Subcutaneous adipose tissue (tissue), 4 donors: ENCODE measurements around the gene PIGQ. TPM values are rescaled to one million over a fixed set of nuclear protein-coding genes. Genes with fewer than 3 reads are reported as not detected.

Experiments
- total RNA-seq, 4 donors: library from RNA; depleted of rRNA; stranded (reverse); fragments of >200 nt; gene quantifications; one replicate each; pipeline ENCODE4 v1.1.0, GENCODE V29; 2016
- TF ChIP-seq, protein P1 (sequence below): fragments of 450-650 bp; IDR thresholded peaks from one replicate; pipeline ENCODE4 v1.5.1; 2016; ENCODE audit warnings: low read depth, mild to moderate bottlenecking, control low read depth, antibody characterized with exemption, moderate library complexity

PIGQ gene
- total RNA-seq, 4 donors from 2014 or later = 9.5 to 42.0 (median 16.4) TPM

DNA sequence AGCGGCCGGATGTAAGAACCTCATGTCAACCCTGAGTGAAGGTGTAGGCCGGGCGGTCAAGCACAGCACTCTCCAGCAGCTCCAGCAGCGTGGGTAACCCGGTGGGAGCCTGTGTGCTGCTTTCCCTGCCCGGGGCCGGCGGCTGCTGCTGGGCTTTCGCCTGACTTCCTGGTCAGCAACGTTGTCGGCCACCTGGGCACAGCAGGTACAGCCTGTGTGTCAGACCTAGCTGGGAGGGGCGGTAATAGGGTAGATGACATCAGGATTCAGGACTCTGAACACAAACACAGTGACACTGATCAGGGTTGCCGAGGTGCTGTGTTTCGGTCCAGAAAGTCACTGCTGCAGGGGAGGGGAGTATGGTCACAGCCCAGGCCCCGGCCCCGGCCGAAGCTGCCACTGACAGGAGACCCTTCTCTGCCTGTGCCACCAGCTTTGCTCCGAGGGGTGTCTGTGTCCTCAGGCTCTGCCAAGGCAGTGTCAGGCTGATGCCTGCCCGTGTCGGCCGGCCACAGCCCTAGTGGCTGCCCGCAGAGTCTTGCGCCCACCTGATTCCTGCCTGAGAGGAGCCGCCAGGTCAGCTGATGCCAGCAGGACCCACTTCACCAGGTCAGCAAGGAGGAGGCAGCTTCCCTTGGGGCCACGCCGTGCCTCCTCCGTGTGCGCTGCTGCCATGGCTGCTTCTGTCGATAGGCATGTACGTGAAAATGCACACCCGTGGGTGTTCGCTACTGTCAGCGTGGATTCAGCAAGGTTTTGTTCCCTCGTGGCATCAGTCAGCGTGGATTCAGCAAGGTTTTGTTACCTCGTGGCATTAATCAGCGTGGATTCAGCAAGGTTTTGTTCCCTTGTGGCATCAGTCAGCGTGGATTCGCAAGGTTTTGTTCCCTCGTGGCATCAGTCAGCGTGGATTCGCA lies 29.3 kb downstream of the PIGQ start:
- TF ChIP-seq, protein P1, sequence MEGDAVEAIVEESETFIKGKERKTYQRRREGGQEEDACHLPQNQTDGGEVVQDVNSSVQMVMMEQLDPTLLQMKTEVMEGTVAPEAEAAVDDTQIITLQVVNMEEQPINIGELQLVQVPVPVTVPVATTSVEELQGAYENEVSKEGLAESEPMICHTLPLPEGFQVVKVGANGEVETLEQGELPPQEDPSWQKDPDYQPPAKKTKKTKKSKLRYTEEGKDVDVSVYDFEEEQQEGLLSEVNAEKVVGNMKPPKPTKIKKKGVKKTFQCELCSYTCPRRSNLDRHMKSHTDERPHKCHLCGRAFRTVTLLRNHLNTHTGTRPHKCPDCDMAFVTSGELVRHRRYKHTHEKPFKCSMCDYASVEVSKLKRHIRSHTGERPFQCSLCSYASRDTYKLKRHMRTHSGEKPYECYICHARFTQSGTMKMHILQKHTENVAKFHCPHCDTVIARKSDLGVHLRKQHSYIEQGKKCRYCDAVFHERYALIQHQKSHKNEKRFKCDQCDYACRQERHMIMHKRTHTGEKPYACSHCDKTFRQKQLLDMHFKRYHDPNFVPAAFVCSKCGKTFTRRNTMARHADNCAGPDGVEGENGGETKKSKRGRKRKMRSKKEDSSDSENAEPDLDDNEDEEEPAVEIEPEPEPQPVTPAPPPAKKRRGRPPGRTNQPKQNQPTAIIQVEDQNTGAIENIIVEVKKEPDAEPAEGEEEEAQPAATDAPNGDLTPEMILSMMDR = no peak

DNA sequence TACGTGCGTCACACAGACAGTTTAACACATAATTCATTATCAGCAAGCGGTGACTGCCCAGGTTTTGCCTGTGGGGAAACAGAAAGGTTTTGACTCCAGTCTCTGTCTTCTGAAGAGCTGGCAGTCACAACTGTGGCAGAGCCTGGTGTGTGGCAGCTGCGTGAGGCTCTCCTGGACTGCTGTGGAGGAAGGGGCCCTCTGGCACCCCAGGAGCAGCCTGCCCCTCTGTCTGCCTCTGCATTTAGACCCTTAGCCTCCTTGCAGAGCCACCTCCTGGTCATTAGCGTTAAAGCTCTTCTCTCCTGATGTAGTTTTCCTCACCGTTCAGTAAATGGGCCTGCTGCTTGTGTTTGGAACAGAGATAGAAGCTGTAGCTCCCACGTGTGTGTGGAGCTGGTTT lies 31.0 kb downstream of the PIGQ start:
- TF ChIP-seq, protein P1 = no peak

DNA sequence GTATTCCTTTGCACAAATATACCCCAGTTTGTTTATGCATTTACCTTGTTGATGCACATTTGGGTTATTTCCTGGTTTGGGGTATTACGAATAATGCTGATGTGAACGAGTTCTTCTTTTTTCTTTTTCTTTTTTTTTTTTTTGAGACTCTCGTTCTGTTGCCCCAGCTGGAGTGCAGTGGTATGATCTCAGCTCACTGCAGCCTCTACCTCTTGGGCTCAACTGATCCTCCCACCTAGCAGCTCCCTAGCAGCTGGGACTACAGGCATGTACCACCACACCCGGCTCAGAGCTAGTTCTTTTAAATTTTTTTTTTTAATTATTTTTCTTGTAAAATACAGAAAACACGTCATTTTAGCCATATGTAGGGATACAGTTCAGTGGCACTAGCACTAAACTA lies 34.2 kb downstream of the PIGQ start:
- TF ChIP-seq, protein P1 = no peak

DNA sequence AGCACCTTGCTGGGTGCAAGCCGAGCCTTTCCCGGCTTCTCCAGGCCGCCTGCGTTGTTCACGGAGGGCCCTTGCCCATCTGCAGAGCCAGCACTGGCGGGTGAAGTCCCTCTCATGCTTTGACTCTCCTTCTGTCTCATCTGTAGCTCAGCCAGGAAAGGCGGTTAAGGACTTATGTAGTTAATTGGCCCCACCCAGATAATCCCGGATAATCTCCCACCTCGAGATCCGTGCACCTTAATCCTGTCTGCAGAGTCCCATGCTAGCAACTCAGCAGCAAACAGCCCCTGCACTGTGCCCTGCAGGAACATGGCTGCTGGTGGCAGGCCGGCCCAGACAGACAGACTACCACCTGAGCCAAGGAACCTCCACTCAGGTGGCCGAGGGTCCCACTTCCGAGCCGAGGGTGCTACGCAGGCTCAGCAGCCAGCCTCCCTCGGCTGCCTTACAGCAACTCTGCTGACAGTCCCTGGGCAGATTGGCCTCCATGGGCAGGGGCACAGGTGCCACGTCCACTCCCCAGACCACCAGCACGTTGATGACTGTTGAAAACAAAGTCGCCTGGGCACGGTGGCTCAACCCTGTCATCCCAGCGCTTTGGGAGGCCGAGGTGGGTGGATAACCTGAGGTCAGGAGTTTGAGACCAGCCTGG lies 37.0 kb downstream of the PIGQ start:
- TF ChIP-seq, protein P1 = no peak

DNA sequence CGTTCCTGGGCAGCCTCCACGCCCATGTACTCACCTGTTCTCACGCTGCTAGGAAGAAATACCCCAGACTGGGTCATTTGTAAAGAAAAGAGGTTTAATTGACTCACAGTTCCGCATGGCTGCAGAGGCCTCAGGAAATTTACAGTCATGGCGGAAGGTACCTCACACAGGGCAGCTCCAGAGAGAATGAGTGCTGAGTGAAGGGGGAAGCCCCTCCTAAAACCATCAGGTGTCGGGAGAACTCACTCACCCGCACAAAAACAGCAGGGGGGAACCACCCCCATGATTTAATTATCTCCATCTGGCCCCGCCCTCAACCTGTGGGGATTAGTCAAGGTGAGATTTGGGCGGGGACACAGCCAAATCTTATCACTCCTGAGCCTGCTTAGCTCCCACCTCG lies 38.3 kb downstream of the PIGQ start:
- TF ChIP-seq, protein P1 = no peak

DNA sequence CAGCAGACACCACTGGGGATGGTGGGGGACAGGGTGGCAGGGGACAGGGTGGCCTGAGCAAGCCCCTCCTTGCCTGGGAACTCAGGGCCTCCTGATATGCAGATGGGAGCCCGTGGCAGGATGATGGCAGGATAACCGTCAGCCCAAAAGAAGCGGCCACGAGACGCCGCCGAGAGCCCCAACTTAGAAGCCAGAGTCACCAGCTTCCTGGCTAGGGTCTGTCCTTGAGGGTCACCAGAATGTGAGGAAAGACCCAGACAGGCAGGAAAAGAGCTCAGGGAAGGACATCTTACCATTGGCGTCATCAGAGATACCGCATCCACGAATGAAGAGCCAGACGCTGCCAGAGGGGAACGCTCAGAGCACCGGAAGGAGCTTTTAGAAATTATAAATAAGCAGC lies 39.5 kb downstream of the PIGQ start:
- TF ChIP-seq, protein P1 = no peak

DNA sequence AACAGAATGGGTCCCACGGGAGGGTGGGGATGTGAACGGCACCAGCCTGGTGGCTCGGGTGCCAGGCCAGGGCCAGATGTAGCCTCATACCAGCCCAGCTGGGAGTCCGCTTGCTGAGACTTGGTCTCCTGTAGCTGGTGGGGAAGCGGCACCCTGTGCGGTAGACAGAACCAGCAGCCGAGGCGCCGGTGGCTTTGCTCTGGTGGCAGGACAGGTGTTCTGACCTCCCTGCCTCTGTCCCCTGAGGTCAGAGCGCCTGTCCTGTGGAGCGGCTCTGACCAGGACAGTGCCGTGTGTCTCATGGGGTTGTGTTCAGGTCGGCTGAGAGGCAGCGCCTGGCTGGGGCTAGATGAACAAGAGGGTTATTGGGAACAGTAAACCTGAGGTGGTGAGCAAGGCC lies 40.2 kb downstream of the PIGQ start:
- TF ChIP-seq, protein P1 = no peak
